GM20000 (cell line): ENCODE results near the gene PROS1.

ENCODE experiments used
- DNase-seq: peaks from one replicate; pipeline ENCODE4 v3.0.0; 2012; ENCODE audit warnings: low spot score
- TF ChIP-seq, protein P1 (sequence below): IDR thresholded peaks from 2 replicates; pipeline ENCODE4 v1.5.1; 2012; ENCODE audit warnings: mild to moderate bottlenecking, control low read depth; ENCODE audit errors: extremely low read depth, missing control alignments

The PROS1 gene

DNA sequence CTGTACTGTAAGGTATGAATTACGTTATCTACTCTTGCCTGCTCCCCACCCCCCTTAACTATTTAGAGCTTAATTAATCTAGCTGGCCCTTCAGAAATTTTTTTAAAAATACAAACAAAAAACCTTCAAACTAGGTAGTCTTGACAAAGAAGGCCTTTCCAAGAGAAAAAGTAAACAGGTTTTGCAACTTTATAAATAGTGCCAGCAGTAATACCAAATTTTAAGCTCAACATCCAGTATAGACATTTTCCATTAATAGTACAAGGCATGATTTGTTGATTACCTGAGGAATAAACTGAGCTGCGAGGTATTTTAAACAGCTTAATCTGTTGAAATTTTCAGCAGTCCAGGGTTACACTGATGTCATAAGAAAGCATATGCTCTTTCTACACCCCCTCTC is 34.6 kb upstream of the PROS1 start:
- DNase-seq, result no peak
- TF ChIP-seq, protein P1, sequence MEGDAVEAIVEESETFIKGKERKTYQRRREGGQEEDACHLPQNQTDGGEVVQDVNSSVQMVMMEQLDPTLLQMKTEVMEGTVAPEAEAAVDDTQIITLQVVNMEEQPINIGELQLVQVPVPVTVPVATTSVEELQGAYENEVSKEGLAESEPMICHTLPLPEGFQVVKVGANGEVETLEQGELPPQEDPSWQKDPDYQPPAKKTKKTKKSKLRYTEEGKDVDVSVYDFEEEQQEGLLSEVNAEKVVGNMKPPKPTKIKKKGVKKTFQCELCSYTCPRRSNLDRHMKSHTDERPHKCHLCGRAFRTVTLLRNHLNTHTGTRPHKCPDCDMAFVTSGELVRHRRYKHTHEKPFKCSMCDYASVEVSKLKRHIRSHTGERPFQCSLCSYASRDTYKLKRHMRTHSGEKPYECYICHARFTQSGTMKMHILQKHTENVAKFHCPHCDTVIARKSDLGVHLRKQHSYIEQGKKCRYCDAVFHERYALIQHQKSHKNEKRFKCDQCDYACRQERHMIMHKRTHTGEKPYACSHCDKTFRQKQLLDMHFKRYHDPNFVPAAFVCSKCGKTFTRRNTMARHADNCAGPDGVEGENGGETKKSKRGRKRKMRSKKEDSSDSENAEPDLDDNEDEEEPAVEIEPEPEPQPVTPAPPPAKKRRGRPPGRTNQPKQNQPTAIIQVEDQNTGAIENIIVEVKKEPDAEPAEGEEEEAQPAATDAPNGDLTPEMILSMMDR, result no peak

DNA sequence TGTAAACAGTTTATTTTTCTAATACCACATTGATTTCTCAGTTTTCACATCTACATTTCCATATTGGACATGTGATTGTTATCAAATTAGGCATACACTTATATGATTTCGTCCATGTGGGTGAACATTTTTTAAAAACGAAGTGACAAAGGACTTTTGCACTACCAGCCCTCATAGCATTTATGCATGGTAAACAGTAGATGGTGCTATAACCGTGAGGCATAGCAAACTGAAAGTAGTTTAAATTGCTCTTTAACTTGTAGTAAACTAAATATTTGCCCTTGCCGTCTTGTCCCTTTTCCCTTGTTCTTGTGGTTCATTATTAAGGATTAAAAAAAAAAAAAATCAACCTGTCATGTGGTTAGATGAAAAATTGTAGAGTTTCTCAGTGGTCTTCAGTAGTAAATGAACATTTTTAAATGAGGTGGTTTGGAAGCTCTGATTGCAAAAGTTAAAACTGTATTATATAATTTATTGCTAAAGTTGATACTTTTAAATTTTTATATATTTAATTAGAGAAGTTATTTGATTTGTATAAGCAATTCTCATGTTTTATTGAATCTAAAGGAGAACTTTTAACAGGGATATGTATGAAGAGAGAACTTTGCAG is 30.7 kb upstream of the PROS1 start:
- peak; percentile 44 for DNase-seq
- TF ChIP-seq, protein P1, result peak; percentile 50

DNA sequence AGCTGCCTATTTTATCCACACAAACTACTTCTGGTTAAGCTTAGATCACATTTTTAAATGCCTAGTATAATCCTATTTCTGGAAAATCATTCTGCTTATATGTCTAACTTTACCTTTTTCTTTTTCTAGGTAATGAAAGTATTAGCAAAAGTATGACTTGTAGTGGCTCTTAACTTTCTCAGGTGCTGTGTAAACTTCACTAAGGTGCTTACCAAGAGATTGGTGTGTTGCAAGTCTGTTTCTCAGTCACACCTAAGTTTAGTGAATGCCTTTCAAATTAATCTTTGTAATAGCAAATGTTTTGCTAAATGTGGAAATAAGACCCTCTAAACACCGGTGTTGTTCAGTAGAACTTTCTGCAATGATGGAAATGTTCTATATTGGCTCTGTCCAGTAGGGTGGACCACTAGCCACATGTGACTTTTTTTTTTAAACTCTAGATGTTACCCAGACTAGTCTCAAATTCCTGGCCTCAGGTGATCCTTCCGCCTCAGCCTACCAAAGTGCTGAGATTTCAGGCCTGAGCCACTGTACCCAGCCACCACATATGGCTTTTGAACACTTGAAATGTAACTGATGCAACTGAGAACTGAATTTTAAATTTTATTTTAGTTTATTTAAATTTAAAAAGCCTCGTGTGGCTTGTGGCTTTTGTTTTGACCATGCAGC is 28.3 kb upstream of the PROS1 start:
- DNase-seq, result no peak

DNA sequence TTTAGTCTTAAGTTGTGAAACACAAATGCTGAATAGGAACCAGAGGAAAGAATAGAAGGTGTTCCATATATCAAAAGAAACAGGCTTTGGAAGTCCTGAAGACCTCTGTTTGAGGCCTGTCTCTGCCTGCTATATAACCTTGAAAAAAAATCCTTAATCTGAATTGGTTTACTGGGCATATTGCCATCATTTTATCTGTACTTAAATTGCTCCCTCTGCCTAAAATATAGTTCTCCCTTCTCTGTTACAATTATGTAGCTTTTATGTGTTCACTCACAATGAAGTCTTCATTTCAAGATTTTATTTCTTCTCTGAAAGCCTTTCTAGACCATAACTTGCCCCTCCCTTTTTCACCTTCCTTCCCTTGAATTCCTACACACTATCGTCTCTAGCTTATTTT is 27.5 kb upstream of the PROS1 start:
- TF ChIP-seq, protein P1, result no peak
- no peak for DNase-seq

More for the DNA sequence above, 28.3 kb upstream of the PROS1 start:
- TF ChIP-seq, protein P1, result no peak

DNA sequence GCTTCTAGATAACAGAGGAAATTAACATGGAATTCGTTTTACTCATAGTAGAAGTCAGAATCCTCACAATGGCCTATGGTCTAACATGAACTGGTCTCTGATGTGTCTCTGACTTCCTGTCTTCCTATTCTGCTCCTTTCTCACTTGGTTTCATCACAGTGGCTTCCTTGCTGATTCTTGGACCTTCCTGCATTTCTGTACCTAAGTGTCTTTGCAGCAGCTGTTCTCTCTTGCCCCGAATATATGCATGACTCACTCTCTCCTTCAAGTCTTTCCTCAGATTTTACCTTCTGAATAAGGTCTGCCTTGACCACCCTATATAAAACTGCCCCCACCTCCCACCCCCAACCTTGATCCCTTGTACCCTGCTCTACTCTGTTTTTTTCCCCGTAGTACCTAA is 20.4 kb upstream of the PROS1 start:
- DNase-seq, result no peak
- TF ChIP-seq, protein P1, result no peak

DNA sequence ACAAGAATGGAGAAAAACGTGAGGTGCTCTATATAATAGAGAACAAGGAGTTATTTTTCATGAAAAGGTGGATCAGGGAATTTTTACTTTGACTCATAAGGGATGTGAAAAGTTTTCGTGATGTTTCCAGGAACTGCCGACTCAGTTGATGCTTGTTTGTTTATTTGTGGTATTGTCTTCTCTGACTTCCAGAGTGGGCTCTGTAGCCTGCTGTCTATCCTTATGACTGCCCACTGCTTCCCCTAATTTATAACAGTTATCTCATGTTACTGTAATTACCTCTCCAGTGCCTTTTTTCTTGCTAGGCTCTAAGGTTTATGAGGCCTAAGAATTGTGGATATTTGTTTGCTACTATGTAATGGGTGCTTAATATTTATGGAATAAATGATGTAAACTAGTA is 18.5 kb upstream of the PROS1 start:
- TF ChIP-seq, protein P1, result no peak
- DNase-seq, result no peak

DNA sequence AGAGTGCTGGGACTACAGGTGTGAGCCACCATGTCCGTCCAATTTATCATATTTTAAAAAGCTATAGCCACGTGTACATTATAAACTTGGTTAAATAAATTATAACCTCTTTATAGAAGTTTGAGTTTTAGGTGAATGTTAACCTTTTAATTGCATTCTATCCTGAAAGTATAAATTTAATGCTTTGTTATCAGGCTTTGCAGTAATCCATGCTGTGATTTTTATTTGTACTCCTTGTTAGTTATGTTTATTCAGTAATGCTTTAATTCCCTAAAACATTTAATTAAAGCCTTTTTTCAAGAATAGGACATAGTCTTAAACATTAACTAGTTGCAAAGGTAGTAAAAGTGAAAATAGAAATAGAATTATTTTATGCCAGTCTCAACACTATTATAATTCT is 17.9 kb upstream of the PROS1 start:
- DNase-seq, result no peak
- TF ChIP-seq, protein P1, result no peak
